ENCODE results near the gene SGMS2.

Gene SGMS2

DNA sequence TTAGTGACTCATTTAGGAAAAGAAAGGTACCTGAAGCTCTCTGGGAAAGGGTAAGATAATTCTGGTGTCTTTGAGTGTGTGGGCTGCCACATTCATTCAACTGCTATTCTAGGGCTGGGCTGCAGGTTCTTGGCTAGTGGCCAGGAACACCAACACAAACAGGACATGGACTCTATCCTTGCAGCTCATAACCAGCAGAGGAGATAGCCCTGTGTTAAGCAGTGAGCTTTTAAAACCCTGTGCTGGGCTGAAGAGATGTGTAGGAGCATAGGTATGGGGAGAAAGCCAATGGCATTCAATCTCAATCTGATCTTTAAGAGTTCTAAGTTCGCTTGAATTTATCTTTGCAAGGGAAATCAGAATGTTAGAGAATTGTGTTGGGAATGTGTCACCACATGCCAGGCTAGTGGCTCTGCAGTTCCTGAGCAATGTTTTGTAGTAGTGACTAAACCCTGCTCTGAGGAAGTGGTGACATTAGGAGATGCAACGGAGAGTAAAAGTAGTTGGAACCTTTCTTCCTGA lies 39.2 kb downstream of the SGMS2 start:
- peaks cover 10% of the 10 kb centered on the region for H3K36me3 Mint-ChIP-seq (ENCODE audit: low read depth)
- no peak overlapping the region for H3K27ac Mint-ChIP-seq
- H3K4me3 Mint-ChIP-seq, result no peak overlapping the region
- no peaks in the 10 kb centered on the region for H3K27me3 Mint-ChIP-seq
- H3K4me1 Mint-ChIP-seq (ENCODE audit: low read depth), result peaks cover 7% of the 10 kb centered on the region
- H3K9me3 Mint-ChIP-seq, result no peaks in the 10 kb centered on the region
- intact Hi-C loops (cut with micrococcal nuclease), result no loop called here

DNA sequence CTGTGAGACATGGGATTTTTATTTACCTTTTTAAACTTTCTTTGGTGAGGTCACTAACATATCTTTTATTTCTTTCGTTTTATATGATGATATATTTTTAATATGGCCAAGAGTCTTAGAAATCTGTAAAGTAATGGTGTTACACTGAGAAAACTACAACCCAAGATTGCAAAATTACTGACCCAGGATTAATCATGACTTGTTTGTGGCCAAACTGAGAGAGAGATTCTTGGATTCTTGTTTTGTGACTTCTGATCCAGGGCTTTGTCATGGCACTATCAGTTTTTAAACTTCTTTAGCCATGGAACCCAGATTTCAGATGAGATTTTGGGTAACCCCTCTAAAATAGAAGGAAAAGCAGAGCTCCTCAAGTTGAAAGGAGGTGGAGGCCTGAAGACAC lies 42.0 kb downstream of the SGMS2 start:
- Mint-ChIP-seq H3K27me3 (no peaks in the 10 kb centered on the region), H3K4me3 (no peak overlapping the region), H3K27ac (no peak overlapping the region), H3K4me1 (ENCODE audit: low read depth) (peaks cover 17% of the 10 kb centered on the region), H3K9me3 (no peaks in the 10 kb centered on the region), H3K36me3 (ENCODE audit: low read depth) (no peaks in the 10 kb centered on the region)
- intact Hi-C loops (cut with micrococcal nuclease), result no loop called here

DNA sequence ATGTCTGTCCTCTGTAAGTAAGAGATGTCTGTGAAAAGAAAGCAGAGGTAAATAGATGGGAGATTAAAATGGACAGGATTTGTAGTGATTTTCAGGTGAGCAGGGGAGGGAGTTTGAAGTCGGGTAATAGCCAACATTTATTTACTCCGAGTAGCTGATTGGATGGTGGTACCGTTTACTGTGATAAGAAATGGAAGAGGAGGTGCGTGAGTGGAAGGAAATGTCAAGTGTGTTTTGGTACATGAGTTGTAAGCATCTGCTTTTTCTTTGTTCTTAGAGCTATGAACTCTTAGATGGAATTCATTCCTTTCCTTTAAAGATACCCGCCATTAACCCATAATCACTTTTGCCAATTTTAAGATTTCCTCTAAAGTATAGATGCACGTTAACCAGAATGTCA lies 45.5 kb downstream of the SGMS2 start:
- Mint-ChIP-seq H3K27me3 (no peaks in the 10 kb centered on the region), H3K27ac (no peak overlapping the region), H3K9me3 (no peaks in the 10 kb centered on the region), H3K4me1 (ENCODE audit: low read depth) (peaks cover 11% of the 10 kb centered on the region), H3K36me3 (ENCODE audit: low read depth) (no peaks in the 10 kb centered on the region), H3K4me3 (no peak overlapping the region)
- intact Hi-C loops (cut with micrococcal nuclease), result no loop called here

DNA sequence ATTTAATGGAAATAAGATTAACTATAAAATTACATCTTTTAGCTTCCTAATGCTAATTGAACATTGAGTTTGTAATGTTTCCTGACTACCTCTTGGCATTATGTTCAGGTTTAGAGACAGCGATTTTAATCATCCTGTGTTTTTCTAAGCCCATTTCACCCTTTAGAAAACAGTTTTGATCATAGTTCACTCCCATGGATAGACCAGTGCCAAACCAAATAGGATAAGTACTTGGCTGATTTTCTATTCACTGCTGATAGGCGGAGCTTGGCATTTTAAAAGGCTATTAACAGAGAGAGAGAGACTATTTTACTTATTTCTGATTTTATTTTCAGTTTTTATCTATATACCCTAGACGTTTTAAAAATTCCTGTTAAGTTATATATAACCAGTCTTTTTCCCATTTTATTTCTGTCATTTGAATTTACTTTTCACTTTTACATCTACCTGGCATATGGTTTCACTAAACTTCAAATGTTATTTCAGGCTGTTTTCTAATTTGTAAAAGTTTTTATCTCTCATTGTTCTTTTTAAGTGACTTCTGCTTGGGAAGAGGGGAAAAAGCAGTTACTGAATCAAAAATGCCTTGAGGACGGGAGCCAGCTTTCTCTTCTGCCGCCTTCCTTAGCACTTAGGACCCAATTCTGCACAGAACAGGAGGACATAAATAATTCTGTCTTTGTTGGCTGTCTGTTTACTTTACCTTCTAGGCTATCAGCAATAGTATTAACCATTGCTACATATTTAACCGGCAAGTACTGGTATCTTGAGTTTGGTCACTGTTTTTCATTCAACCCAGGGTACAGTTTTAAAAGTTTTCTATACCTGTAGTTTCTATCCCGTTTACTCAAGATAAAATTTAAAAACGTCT lies 46.4 kb downstream of the SGMS2 start:
- intact Hi-C loops (cut with micrococcal nuclease), result no loop called here
- H3K4me3 Mint-ChIP-seq, result no peak overlapping the region
- no peaks in the 10 kb centered on the region for H3K36me3 Mint-ChIP-seq (ENCODE audit: low read depth)
- peaks cover 16% of the 10 kb centered on the region for H3K4me1 Mint-ChIP-seq (ENCODE audit: low read depth)
- H3K9me3 Mint-ChIP-seq, result no peaks in the 10 kb centered on the region
- H3K27ac Mint-ChIP-seq, result no peak overlapping the region
- no peaks in the 10 kb centered on the region for H3K27me3 Mint-ChIP-seq

DNA sequence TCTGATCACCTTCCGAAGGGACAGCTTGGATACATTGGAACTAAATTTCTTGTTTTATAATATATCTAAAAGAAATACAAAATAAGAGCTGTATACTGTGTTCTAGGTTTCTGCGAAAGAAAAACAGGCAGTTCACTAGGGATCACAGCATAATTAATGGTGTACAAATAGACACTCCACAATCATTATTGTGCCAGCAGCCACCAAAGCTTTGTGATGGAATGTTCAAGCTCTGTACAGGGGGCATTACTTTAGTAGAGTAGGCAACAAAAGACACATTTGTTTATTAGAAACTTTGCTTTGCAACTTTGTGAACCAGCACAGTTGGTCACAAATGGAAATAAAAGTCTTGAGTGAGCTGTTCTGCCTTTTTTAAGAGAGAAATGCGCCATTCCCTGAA lies 49.3 kb downstream of the SGMS2 start:
- intact Hi-C loops (cut with micrococcal nuclease), result no loop called here
- Mint-ChIP-seq H3K9me3 (no peaks in the 10 kb centered on the region), H3K4me3 (no peak overlapping the region)

DNA sequence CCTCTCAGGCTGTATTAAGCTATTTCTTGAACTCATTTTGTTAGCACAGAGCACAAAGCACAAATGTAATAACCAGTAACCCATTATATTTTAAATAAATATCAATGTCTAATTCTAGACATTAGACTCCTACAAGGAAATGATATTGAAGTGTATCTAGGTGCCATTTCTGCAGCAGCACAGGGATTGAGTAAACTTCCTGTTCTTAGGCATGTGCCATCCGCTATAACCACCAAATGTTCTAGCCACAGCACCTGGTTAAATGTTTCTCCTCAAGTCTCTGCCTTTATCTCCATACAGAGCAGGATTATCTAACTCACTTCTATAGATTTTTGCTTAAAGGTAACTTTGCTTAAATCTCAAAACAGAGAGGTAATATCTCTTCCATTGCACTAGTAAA lies 51.4 kb downstream of the SGMS2 start:
- H3K9me3 Mint-ChIP-seq, result no peaks in the 10 kb centered on the region
- peaks cover 5% of the 10 kb centered on the region for H3K4me1 Mint-ChIP-seq (ENCODE audit: low read depth)
- no peaks in the 10 kb centered on the region for H3K36me3 Mint-ChIP-seq (ENCODE audit: low read depth)
- no peak overlapping the region for H3K27ac Mint-ChIP-seq
- intact Hi-C loops (cut with micrococcal nuclease), result no loop called here
- no peaks in the 10 kb centered on the region for H3K27me3 Mint-ChIP-seq
- no peak overlapping the region for H3K4me3 Mint-ChIP-seq

More for the DNA sequence above, 49.3 kb downstream of the SGMS2 start:
- H3K36me3 Mint-ChIP-seq (ENCODE audit: low read depth), result no peaks in the 10 kb centered on the region
- no peak overlapping the region for H3K27ac Mint-ChIP-seq
- H3K27me3 Mint-ChIP-seq, result no peaks in the 10 kb centered on the region
- peaks cover 14% of the 10 kb centered on the region for H3K4me1 Mint-ChIP-seq (ENCODE audit: low read depth)

DNA sequence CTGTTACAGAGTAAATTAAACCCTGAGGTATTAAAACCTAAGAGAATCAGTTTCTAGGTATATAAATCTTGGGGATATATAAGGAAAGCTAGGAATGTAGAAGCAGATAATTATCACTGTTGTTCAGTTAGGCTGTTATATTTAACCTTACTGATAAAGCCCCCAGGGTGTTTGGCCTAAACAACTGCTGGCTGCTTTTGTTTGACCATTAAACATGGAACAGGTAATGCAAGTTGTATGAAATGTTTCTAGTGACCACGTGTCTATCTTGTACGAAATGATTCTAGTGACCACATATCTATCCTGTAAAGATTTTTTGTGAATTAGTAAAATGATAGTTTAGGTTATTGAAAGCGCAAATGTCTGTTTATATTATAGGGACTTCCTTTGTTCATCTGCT lies 52.6 kb downstream of the SGMS2 start:
- Mint-ChIP-seq H3K4me1 (ENCODE audit: low read depth) (peaks cover 5% of the 10 kb centered on the region), H3K9me3 (no peaks in the 10 kb centered on the region)

DNA sequence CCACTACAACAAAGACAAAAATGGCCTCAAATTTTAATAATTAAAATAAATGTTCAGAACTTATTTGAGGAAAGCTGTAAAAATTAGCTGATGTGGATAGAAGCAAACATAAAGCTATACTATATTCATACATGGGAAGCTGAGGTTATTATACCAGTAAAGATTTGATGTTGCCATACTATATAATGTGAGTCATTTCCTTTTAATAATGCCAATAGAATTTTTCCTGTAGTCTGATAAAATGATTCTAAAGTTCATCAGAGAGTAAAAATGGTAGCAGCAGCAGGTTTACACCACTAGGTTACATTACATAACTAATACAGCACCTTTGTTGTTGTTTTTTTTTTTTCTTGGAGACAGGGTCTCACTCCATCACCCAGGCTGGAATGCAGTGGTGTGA lies 61.1 kb downstream of the SGMS2 start:
- peaks cover 6% of the 10 kb centered on the region for H3K4me1 Mint-ChIP-seq (ENCODE audit: low read depth)
- H3K36me3 Mint-ChIP-seq (ENCODE audit: low read depth), result peaks cover 12% of the 10 kb centered on the region
- no peaks in the 10 kb centered on the region for H3K9me3 Mint-ChIP-seq
- H3K27me3 Mint-ChIP-seq, result no peaks in the 10 kb centered on the region
- intact Hi-C loops (cut with micrococcal nuclease), result no loop called here
- H3K4me3 Mint-ChIP-seq, result no peak overlapping the region
- no peak overlapping the region for H3K27ac Mint-ChIP-seq

More for the DNA sequence above, 52.6 kb downstream of the SGMS2 start:
- intact Hi-C loops (cut with micrococcal nuclease), result no loop called here
- Mint-ChIP-seq H3K36me3 (ENCODE audit: low read depth) (peaks cover 6% of the 10 kb centered on the region), H3K27me3 (no peaks in the 10 kb centered on the region), H3K27ac (no peak overlapping the region), H3K4me3 (no peak overlapping the region)

DNA sequence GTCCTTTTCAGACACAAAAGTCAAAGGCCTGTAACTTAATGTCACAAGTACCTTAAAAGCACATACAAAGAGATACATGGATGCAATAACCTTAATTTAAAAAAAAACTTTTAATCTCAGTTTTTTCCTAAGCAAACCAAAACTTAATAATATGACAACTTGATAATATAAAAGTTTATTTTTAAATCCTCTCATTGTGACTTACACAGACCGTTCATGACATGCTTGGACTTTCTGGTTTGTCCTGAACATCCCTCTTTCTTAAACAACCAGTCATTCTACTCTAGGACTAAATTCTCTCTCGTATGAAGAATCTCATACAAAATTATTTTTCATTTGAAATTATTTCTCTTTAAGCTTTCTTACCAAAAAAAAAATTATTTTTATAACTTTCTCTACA lies 63.5 kb downstream of the SGMS2 start:
- Mint-ChIP-seq H3K36me3 (ENCODE audit: low read depth) (peaks cover 6% of the 10 kb centered on the region), H3K27me3 (no peaks in the 10 kb centered on the region), H3K27ac (no peak overlapping the region), H3K9me3 (no peaks in the 10 kb centered on the region), H3K4me1 (ENCODE audit: low read depth) (peaks cover 21% of the 10 kb centered on the region), H3K4me3 (no peak overlapping the region)
- intact Hi-C loops (cut with micrococcal nuclease), result no loop called here

DNA sequence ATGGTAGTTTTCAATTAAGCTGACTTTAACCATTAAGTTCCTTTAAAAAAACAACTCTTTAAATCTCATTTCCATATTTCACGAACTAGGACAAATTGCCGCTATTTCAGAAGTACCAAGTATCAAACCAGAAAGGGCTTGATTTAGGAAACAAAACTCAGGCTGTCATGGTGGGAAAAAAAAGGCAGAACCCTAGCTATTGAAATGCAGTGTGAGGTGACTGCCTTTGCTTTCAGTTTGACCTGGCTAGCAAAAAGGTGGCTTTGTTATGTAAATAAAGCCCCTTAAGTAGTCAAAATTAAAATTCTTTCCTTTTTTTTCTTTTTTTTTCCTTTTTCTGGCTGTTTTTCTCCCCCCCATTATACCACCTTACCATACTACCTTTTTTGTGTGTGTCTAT lies 66.0 kb downstream of the SGMS2 start:
- no peak overlapping the region for H3K4me3 Mint-ChIP-seq
- no peak overlapping the region for H3K27ac Mint-ChIP-seq

DNA sequence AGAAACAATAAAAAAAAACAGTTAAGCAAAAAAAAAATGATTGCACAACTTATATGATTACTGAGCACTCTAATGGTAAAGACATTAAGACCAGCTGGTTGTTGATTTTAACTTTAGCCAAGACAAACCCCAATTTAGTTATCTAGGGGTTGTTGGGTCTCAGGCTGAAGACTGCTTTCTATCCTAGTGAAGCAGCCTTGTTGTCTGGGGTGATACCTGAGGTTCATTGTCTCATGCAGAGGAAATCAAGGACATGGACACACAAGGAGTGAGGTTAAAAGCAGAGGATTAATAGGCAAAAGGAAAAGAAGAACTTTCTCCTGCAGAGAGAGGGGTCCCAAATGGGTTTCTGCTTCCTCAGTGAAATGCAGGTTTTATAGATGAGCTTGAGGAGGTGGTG lies 66.6 kb downstream of the SGMS2 start:
- peaks cover 7% of the 10 kb centered on the region for H3K36me3 Mint-ChIP-seq (ENCODE audit: low read depth)

More for the DNA sequence above, 66.0 kb downstream of the SGMS2 start:
- Mint-ChIP-seq H3K9me3 (no peaks in the 10 kb centered on the region), H3K36me3 (ENCODE audit: low read depth) (peaks cover 7% of the 10 kb centered on the region), H3K4me1 (ENCODE audit: low read depth) (peaks cover 19% of the 10 kb centered on the region), H3K27me3 (no peaks in the 10 kb centered on the region)
- intact Hi-C loops (cut with micrococcal nuclease), result no loop called here

DNA sequence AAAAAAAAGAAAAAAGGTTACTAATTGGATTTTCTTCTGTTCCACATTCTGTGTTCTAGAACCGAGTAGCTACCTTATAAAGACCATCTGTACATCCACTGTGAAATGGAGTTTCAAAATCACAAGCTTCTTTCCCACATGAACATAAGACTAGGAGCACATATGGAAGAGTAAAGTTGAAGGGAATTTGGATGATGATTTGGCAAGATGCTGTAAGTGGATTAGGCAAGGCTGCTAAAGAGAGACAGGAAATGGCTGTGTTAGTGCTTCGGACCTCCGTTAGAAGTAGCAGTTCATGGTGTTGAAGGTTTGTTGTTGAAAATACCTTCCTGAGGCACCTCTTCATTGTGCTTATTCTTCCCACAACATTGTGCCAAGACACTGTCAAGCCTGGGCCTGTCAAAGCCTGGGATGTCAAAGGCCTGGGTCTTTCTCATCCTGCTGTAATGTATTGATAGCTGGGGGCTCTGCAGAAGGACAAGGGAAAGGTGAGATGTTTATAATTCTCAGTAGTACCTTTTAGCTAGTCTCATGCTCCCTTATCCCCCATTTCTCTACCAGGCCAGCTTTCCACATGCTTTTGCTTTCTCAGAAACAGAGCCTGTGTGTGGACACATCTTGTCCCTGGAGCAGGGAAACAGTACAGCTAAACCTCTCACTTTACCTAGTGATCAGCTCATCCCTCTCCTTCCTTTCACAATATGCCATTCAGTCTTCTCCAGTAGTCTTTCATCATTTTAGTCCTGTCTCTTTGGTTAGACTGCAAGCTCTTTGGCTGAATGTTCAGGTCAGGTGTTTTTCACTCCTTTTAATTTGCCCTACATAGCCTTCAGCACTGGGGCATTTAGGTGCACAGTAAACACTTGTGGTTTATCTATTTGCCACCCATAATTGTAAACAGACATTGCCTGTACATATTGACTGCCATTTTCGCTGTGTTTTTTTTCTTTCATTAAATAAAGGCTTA lies 68.7 kb downstream of the SGMS2 start:
- Mint-ChIP-seq H3K36me3 (ENCODE audit: low read depth) (peaks cover 7% of the 10 kb centered on the region), H3K4me3 (no peak overlapping the region), H3K27ac (no peak overlapping the region), H3K4me1 (ENCODE audit: low read depth) (peaks cover 24% of the 10 kb centered on the region), H3K9me3 (no peaks in the 10 kb centered on the region), H3K27me3 (no peaks in the 10 kb centered on the region)
- intact Hi-C loops (cut with micrococcal nuclease), result no loop called here

More for the DNA sequence above, 66.6 kb downstream of the SGMS2 start:
- Mint-ChIP-seq H3K27me3 (no peaks in the 10 kb centered on the region), H3K9me3 (no peaks in the 10 kb centered on the region), H3K4me1 (ENCODE audit: low read depth) (peaks cover 19% of the 10 kb centered on the region), H3K4me3 (no peak overlapping the region), H3K27ac (no peak overlapping the region)
- intact Hi-C loops (cut with micrococcal nuclease), result no loop called here

DNA sequence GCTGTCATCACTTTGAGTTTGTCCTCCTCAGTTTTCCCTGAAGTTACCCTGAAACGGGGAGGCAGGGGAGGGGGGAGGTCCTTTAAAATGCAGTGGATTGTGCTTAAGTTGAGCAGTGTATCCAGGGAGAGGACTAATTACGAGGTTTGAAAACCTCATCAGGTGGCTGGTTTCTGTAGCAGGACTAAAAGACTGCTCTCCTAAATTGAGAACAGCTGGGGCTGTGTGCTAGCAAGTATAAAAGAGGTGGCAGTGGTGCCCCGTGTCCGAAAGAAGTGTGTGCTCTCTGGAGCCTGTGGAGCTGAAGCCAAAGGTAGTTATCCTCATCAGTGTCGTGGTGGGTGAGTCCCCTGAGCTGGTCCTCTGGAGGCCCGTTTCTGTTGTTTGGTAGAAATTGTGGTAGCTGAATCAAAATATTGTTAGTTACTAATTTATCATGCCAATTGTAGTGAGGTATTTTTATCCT lies 69.4 kb downstream of the SGMS2 start:
- H3K27ac Mint-ChIP-seq, result no peak overlapping the region
- no peak overlapping the region for H3K4me3 Mint-ChIP-seq
- intact Hi-C loops (cut with micrococcal nuclease), result no loop called here
- H3K27me3 Mint-ChIP-seq, result no peaks in the 10 kb centered on the region
- peaks cover 7% of the 10 kb centered on the region for H3K36me3 Mint-ChIP-seq (ENCODE audit: low read depth)
- peaks cover 24% of the 10 kb centered on the region for H3K4me1 Mint-ChIP-seq (ENCODE audit: low read depth)
- H3K9me3 Mint-ChIP-seq, result no peaks in the 10 kb centered on the region

DNA sequence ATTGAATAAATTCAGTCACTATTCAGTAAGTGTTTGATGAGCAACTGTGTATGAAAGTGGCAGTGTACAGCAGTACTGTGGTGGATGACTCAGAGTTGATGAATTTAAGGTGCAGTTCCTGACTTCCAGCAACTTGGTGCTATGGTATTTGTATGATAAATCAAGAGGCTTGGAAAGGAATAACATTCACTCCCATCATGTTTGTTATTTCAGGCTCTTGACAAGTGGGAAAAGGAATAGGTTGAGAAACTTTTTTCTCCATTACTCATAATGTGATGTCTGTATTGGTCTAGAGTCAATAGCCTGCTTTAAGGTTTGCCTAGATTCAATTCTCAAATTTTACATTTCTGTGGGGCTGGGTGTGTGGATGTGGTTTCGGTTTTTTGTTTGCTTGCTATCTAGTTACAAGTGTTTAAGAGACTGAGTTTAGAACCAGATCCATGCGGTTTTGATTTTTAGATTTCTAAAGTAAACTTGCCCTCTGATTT lies 71.5 kb downstream of the SGMS2 start:
- H3K9me3 Mint-ChIP-seq, result no peaks in the 10 kb centered on the region
- peaks cover 13% of the 10 kb centered on the region for H3K36me3 Mint-ChIP-seq (ENCODE audit: low read depth)
- H3K4me3 Mint-ChIP-seq, result no peak overlapping the region
- H3K27ac Mint-ChIP-seq, result no peak overlapping the region
- H3K4me1 Mint-ChIP-seq (ENCODE audit: low read depth), result peaks cover 26% of the 10 kb centered on the region
- no peaks in the 10 kb centered on the region for H3K27me3 Mint-ChIP-seq
- intact Hi-C loops (cut with micrococcal nuclease), result loop anchor here (5.0 kb wide), 1 partner anchor 54 kb away; no protein-coding TSS in a partner anchor
